HG03558 (cell line): ENCODE results near the gene PRKN.

ENCODE experiments used
- ATAC-seq: cut with Tn5 transposase; IDR thresholded peaks from one replicate; pipeline ENCODE4 v1.9.1; 2021; ENCODE audit warnings: moderate number of reproducible peaks; ENCODE audit not compliant: unreplicated experiment; ENCODE audit errors: extremely low read depth

The PRKN gene

GRCh38 chr6:161954077-161954476, 773.5 kb downstream of the PRKN start:
- no peak for ATAC-seq

- no peak for ATAC-seq
Observed at GRCh38 chr6:161951126-161951525, 776.4 kb downstream of the PRKN start.

- no peak for ATAC-seq
Observed at GRCh38 chr6:161949531-161949930, 778.0 kb downstream of the PRKN start.

- no peak for ATAC-seq
Observed at GRCh38 chr6:161948462-161948861, 779.1 kb downstream of the PRKN start.

- no peak for ATAC-seq
Observed at GRCh38 chr6:161947371-161947770, 780.2 kb downstream of the PRKN start.

GRCh38 chr6:161946461-161946860, 781.1 kb downstream of the PRKN start:
- ATAC-seq: no peak

GRCh38 chr6:161943561-161943960, 784.0 kb downstream of the PRKN start:
- no peak for ATAC-seq

- no peak for ATAC-seq
Observed at GRCh38 chr6:161941565-161941964, 786.0 kb downstream of the PRKN start.

- ATAC-seq: no peak
Observed at GRCh38 chr6:161940519-161940918, 787.0 kb downstream of the PRKN start.

- ATAC-seq: no peak
Observed at GRCh38 chr6:161926324-161926723, 801.2 kb downstream of the PRKN start.

- no peak for ATAC-seq
Observed at GRCh38 chr6:161924516-161925116, 803.0 kb downstream of the PRKN start.

- no peak for ATAC-seq
Observed at GRCh38 chr6:161922631-161923119, 804.9 kb downstream of the PRKN start.

- ATAC-seq: no peak
Observed at GRCh38 chr6:161921602-161922395, 805.8 kb downstream of the PRKN start.

- ATAC-seq: no peak
Observed at GRCh38 chr6:161919691-161920090, 807.9 kb downstream of the PRKN start.

GRCh38 chr6:161918628-161919205, 808.8 kb downstream of the PRKN start:
- ATAC-seq: no peak

GRCh38 chr6:161918109-161918531, 809.4 kb downstream of the PRKN start:
- ATAC-seq: no peak

- ATAC-seq: no peak
Observed at GRCh38 chr6:161917645-161918044, 809.9 kb downstream of the PRKN start.

- ATAC-seq: no peak
Observed at GRCh38 chr6:161915456-161915964, 812.1 kb downstream of the PRKN start.

GRCh38 chr6:161908872-161909271, 818.7 kb downstream of the PRKN start:
- no peak for ATAC-seq

GRCh38 chr6:161906571-161906970, 821.0 kb downstream of the PRKN start:
- no peak for ATAC-seq

GRCh38 chr6:161903584-161904212, 823.9 kb downstream of the PRKN start:
- no peak for ATAC-seq
